ENCODE results near the gene CIRBP.

DNA sequence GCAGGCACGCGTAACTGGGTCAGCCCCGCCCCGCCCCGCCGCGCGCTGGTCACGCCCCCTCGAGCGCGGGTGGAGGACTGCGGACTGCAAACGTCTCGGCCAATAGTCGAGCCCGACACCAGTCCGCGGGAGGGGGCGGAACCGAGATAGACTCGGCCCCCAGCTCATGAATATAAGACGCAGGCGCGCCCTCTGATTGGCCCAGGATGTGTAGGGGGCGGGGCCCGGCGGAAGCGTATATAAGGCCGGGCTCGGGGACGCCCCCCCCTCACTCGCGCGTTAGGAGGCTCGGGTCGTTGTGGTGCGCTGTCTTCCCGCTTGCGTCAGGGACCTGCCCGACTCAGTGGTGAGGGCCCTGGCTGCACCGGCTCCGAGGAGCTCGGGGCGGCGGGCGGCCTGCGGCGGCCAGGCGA, at the start of gene CIRBP:
- TF ChIP-seq YY1 (IDR thresholded peaks at IDR 0.05; ENCODE audit: insufficient read depth, insufficient read length) (no peak), ZNF274 (IDR thresholded peaks at IDR 0.05; ENCODE audit: low read depth, low read length) (no peak)
